NCI-H2081 (cell line): ENCODE measurements around the gene PGM1.

Source experiments
- DNase-seq, 2 experiments: peaks; one replicate each; lab custom pipeline; 2025; lab: John Stamatoyannopoulos, UW

The PGM1 gene

DNA sequence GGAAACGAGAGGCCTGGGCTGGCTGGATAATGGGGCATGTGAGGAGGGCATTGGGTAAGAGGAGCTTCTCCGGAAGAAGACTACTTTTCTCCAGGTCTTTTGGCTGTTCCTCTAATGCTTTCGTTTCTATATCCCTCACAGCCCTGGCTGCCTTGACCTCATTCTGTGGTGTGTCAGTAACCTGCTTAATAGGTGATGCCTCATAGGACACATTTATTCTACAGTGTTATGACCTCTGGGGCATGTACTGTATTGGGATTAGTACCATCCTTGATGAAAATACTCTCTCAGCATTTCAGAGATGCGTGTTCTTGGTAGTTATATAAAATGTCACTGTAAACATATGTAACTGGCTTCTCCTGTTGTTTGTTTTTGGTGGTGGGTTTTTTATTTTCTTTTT is 40.1 kb downstream of the PGM1 start:
- DNase-seq, result no peak

DNA sequence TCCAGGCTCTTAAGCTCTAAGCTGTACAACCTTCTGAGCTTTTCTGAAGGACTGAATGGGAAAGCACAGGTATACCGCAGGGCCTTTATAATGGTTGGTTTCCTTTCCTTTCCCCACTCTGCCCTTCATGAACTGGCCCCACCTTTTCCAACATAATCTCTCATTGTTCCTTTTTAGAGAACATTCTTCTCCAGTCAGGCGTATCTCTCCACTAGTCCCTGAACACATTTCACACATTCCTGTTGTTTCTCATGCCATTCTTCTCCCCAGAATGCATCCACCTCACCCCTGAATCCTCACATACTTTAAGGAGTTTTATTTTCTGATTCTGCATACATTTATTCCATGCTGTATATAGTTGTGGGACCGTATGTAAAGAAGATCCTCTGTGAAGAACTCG is 41.3 kb downstream of the PGM1 start:
- DNase-seq, result no peak

DNA sequence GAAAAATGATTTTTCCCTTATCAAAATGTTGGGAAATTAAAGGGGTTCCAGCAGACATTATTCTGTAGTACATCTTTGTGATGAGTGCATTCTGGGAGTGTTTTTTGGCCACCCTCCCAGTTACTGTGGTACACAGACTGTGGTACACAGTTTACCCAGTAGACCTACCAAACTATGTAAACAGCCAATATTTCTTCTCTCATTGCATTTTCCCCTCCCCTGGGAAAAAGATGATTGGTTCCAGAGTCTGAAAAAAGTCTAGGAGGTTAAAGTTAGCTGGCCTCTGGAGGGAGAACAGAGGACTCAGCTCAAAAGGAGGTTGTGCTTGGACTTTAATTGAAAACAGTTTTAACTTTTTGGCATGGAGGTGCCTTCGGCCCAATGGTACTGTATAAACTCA is 42.5 kb downstream of the PGM1 start:
- DNase-seq, result no peak

DNA sequence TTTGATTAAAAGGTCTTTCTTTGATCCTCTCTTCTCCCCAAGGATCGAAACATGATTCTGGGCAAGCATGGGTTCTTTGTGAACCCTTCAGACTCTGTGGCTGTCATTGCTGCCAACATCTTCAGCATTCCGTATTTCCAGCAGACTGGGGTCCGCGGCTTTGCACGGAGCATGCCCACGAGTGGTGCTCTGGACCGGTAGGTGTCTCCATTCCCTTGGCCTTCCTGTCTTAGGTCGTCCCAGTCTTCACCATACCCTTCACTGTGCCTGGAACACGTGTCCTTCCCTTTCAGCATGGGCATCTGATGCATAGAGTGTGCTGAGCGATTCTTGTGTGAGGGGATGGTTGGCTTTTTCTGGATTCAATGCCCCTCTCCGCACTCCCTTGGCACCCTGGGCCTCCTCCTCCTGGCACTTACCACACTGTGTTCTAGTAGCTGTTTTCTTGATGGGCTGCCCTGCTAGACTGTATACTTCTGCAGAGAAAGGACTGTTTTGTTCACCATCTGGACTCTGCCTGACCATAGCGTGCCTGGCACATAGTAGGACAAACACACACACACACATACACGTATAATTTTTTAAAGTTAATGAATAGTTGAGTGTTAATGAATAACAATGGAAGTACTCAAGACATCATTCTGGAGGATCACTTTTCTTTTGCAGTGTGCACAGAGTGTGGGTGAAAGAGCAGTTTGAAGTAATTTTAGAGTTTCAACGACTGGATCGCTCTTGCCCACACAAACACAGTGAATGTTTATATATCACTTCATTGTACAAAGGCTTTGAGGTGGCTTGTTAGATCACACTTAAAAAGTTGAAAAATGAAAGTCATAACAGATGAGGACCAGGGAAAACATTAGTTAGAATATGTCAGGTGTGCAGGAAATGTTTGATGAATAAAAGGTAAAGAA is 43.2 kb downstream of the PGM1 start:
- DNase-seq, result no peak

DNA sequence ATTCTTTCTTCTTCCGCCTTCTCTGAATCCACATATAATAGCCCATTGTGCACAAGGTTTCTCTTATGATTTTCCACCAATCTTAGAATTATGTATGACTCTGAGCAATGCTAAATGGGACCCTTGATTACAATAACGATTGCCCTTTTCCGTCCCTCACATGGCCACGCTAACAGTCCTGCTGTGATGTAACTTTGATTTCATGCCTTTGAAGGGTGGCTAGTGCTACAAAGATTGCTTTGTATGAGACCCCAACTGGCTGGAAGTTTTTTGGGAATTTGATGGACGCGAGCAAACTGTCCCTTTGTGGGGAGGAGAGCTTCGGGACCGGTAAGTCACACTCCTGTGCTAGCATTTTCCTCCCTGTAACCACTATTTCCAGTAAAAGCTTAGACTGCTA is 45.3 kb downstream of the PGM1 start:
- DNase-seq, result no peak

DNA sequence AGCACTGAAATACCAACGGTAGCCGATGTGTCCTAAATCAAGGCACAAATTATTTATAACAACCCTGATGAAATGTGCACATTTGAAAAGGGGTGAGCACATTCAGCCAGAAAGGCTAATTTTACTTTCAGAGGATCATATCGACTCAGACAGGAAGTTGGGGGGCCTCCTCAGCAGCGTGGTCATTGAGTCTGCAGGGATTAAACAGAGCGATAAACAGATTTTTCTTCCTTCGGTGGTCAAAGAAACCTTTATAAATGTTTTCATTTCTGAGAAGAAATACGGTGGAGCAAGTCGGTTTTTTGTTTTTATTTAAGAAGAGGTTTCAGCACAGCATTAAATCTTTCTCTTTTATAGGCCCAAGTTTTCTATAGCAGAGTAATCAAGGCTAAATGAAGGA is 45.7 kb downstream of the PGM1 start:
- DNase-seq, result no peak

DNA sequence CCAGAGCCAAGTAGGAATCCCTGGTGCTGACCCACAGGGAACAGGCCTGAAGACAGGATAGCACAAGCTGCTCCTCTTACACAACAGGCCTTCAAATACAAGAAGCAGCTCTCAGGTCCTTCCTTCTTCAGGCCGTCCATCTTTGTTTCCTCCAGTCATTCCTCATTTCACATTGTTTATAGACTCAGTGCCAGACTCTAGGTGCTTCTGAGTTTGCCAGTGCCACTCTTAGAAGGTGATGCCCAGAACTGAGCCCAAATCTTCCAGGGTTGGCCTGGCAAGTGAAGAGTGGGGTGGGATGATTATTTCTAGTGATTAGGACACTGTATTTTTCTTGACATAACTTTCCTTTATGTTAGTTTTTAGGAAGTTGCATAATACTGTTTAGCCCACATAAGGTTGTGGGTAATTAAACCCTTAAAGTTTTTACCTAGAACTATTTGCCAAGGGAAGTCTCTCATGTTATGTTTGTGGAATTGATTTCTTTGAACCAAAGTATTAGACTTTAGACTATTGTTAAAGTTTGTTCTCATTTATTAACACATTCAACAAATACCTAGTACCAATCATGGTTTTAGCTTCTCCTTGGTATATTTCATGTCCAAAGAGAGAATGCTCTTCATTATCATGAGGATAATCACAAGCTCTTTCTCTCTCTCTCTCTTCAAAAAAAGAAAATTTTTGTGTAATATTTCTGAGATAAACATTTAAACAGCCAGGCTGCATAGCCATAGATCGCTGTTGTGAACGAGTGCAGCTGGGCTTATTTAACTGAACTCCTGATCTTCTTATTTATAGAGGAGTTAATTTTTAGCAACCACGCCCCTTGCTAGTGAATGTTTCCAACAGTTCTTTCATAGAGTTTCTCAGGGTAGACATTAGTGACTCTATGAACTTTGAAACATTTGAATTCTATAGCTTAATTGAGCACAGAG is 47.7 kb downstream of the PGM1 start:
- no peak for DNase-seq

GRCh38 chr1:63641615-63642014 is 48.4 kb downstream of the PGM1 start:
- DNase-seq, result no peak

GRCh38 chr1:63642901-63643300 is 49.7 kb downstream of the PGM1 start:
- DNase-seq, result no peak

GRCh38 chr1:63643517-63643916 is 50.3 kb downstream of the PGM1 start:
- DNase-seq, result no peak

GRCh38 chr1:63643926-63644325 is 50.7 kb downstream of the PGM1 start:
- peak; percentile 12 to 60 for DNase-seq

DNA sequence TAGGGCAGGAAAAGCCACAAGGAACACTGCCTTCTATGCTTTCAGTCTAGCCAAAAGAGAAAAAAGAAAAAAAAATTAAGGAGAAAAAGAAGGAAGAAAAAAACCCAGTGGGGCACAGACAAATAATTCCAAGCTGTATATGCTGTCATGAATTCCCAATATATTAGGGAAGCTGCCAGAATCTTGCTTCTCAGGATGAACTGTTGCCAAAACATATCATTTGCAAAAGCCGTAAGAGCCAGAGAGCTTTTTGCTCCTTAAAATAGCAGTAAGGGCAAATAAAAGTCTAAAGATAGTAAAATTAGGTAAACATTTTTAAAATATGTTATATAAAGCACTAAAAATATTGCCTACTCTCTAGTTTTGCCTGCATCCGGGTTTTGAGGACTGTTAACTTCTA is 52.1 kb downstream of the PGM1 start:
- DNase-seq, result no peak

DNA sequence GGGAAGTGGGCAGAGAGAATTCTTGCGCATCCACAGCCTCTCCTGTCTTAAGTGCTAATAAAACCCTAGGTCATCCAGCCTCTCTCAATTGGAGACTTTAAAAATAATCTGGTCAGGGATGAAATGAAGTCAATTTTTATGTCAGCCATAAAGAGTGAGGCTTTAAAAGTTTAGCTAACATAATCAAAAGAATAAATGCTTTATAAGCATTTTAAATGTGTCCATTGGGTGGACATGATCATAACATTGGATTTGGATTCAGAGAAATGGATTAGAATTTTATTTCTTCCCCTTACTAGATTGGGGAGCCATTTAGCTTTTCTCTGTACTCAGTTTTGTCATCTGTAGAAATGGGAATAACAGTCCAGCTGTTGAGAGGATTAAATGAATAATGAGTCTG is 55.5 kb downstream of the PGM1 start:
- no peak for DNase-seq

GRCh38 chr1:63651161-63651701 is 58.0 kb downstream of the PGM1 start:
- no peak for DNase-seq

DNA sequence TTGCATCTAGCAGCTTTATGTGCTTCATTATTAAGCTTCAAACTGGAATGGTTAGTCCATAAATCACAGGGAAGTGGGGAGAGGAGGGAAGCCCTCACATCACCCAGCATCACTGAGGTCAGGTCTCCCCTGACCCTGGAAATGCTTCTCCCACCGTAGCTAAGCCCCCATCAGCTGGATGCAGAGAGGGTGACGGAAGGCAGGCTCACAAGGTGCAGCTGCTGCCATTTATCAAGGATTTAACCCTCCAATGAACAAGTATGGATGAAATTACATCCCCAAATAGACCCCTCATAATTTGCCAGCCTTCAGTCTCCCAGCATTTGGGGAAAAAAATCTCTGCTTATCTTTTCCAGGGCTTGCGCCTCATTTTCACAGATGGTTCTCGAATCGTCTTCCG is 60.8 kb downstream of the PGM1 start:
- no peak for DNase-seq

DNA sequence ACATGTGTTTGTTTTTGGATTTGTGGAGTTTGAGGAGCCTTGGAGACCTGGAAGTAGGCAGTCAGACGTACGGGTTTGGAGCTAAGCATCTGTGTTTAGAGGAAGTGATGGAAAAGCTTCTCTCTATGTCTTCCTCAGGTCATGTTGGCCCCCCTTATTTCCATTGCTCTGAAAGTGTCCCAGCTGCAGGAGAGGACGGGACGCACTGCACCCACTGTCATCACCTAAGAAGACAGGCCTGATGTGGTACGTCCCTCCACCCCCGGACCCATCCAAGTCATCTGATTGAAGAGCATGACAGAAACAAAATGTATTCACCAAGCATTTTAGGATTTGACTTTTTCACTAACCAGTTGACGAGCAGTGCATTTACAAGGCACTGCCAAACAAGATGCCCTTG is 66.2 kb downstream of the PGM1 start:
- DNase-seq, result no peak

GRCh38 chr1:63662056-63662836 is 69.0 kb downstream of the PGM1 start:
- no peak for DNase-seq

- no peak for DNase-seq
These were observed 69.6 kb downstream of the PGM1 start for GRCh38 chr1:63662841-63663240.

DNA sequence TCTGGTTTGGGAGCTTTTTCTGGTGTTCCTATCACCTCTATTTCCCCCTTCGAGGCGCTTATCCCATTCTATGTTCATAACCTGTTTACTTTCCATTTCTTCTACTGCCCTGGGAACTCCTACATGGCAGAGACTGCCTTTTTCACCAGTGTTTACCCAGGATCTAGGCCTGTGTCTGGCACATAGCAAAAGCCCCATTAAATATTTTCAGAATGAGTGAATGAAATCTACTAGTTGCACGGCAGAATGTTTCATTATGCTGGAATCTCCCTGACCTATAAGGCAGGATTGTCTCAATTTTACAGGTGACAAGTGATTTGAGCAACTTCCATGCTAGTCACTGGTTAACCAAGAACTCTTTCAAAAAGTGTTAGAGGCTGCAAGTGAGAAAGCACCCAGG is 70.1 kb downstream of the PGM1 start:
- no peak for DNase-seq

- DNase-seq, result no peak
These were observed 70.7 kb downstream of the PGM1 start for GRCh38 chr1:63663873-63664272.

GRCh38 chr1:63664742-63665141 is 71.5 kb downstream of the PGM1 start:
- DNase-seq, result no peak

- no peak for DNase-seq
These were observed 72.2 kb downstream of the PGM1 start for GRCh38 chr1:63665410-63665809.
